NCI-H1417 treated with DMSO at 0.1 percent for 48 hours (cell line): ENCODE measurements around the gene DST.

Experiments
- DNase-seq: peaks from one replicate; lab custom pipeline; 2025; lab: John Stamatoyannopoulos, UW

DST gene

GRCh38 chr6:56433119-56433518 is 209.6 kb downstream of the DST start:
- DNase-seq = no peak

GRCh38 chr6:56432194-56432593 is 210.5 kb downstream of the DST start:
- DNase-seq = no peak

GRCh38 chr6:56430629-56431600 is 211.8 kb downstream of the DST start:
- DNase-seq = no peak

GRCh38 chr6:56424542-56425083 is 218.1 kb downstream of the DST start:
- DNase-seq = no peak

- DNase-seq = no peak
Observed at GRCh38 chr6:56424064-56424463, 218.6 kb downstream of the DST start.

GRCh38 chr6:56420296-56420695 is 222.4 kb downstream of the DST start:
- no peak for DNase-seq

- no peak for DNase-seq
Observed at GRCh38 chr6:56419191-56419590, 223.5 kb downstream of the DST start.

- no peak for DNase-seq
Observed at GRCh38 chr6:56417823-56418222, 224.9 kb downstream of the DST start.

GRCh38 chr6:56416247-56416646 is 226.4 kb downstream of the DST start:
- DNase-seq = no peak

GRCh38 chr6:56408976-56409375 is 233.7 kb downstream of the DST start:
- DNase-seq = no peak
